Activated naive CD4-positive, alpha-beta T cell treated with anti-CD3 and anti-CD28 coated beads, Interleukin-2, amount 10 ng/mL, durations not matched to agents 7 days and 5 days (primary cell): ENCODE data around the gene FAM149B1.

Experiments used
- CTCF ChIA-PET: fragments of 350-600 bp; sonication (Branson Sonifier 250); formaldehyde crosslinking; loops from one replicate; lab custom pipeline; 2021; ENCODE audit warnings: antibody characterized with exemption; lab: Charles Lee
- DNase-seq: peaks from one replicate; pipeline ENCODE4 v3.0.0-alpha.2; 2020
- H3K27ac Mint-ChIP-seq: one replicate; pipeline ENCODE4 v1.8.0; 2021; ENCODE audit warnings: mild to moderate bottlenecking, moderate library complexity, mixed read lengths
- H3K27me3 Mint-ChIP-seq: one replicate; pipeline ENCODE4 v1.8.0; 2021; ENCODE audit warnings: mild to moderate bottlenecking, mixed read lengths
- H3K36me3 Mint-ChIP-seq: one replicate; pipeline ENCODE4 v1.8.0; 2021; ENCODE audit warnings: mixed read lengths
- H3K4me1 Mint-ChIP-seq: one replicate; pipeline ENCODE4 v1.8.0; 2021; ENCODE audit warnings: mixed read lengths
- H3K4me3 Mint-ChIP-seq: one replicate; pipeline ENCODE4 v1.8.0; 2021; ENCODE audit warnings: mild to moderate bottlenecking, moderate library complexity, mixed read lengths
- H3K9me3 Mint-ChIP-seq: one replicate; pipeline ENCODE4 v1.8.0; 2021; ENCODE audit warnings: mixed read lengths

The FAM149B1 gene

DNA sequence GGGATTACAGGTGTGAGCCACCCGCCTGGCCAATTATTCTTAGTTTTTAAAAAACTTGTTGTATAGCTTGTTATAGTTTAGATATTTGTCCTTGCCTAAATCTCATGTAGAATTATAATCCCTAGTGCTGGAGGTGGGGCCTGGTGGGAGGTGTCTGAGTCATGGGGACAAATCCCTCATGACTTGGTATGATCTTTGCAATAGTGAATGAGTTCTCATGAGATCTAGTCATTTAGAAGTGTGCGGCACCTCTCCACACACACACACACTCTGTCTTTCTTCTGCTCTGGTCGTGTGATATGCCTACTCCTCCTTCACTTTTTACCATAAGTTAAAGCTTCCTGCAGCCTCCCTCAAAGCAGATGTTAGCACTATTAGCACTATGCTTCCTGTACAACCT, 37.2 kb downstream of the FAM149B1 start:
- no peak overlapping the region for H3K27ac Mint-ChIP-seq
- CTCF ChIA-PET, result no interaction called here
- DNase-seq, result no peak

GRCh38 chr10:73205890-73206289, 38.0 kb downstream of the FAM149B1 start:
- Mint-ChIP-seq H3K9me3 (no peaks in the 10 kb centered on the region), H3K4me3 (no peak overlapping the region), H3K4me1 (no peaks in the 10 kb centered on the region), H3K27me3 (no peaks in the 10 kb centered on the region), H3K27ac (no peak overlapping the region), H3K36me3 (no peaks in the 10 kb centered on the region)
- no peak for DNase-seq
- CTCF ChIA-PET, result no interaction called here

More for the DNA sequence above, 37.2 kb downstream of the FAM149B1 start:
- H3K27me3 Mint-ChIP-seq, result no peaks in the 10 kb centered on the region
- H3K9me3 Mint-ChIP-seq, result no peaks in the 10 kb centered on the region
- no peaks in the 10 kb centered on the region for H3K4me1 Mint-ChIP-seq
- H3K4me3 Mint-ChIP-seq, result no peak overlapping the region
- no peaks in the 10 kb centered on the region for H3K36me3 Mint-ChIP-seq

- Mint-ChIP-seq H3K4me1 (no peaks in the 10 kb centered on the region), H3K36me3 (no peaks in the 10 kb centered on the region), H3K4me3 (no peak overlapping the region), H3K9me3 (no peaks in the 10 kb centered on the region), H3K27me3 (no peaks in the 10 kb centered on the region), H3K27ac (no peak overlapping the region)
- CTCF ChIA-PET, result no interaction called here
- DNase-seq, result no peak
Observed at GRCh38 chr10:73206385-73206784, 38.5 kb downstream of the FAM149B1 start.

DNA sequence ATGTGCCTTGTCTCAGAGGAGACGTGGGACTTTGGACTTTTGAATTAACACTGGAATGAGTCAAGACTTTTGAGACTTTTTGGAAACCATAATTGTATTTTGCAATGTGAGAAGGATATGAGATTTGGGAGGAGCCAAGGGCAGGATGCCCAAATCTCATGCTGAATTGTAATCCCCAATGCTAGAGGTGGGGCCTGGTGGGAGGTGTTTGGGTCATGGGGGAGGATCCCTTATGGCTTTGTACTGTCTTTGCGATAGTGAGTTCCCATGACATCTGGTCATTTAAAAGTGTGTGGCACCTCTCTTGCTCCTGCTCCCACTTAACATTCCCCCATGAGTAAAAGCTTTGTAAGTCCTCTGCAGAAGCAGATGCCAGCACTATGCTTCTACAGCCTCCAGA, 40.0 kb downstream of the FAM149B1 start:
- H3K4me1 Mint-ChIP-seq, result no peaks in the 10 kb centered on the region
- no peak overlapping the region for H3K27ac Mint-ChIP-seq
- H3K9me3 Mint-ChIP-seq, result no peaks in the 10 kb centered on the region
- CTCF ChIA-PET, result no interaction called here
- H3K36me3 Mint-ChIP-seq, result no peaks in the 10 kb centered on the region
- no peak for DNase-seq
- no peaks in the 10 kb centered on the region for H3K27me3 Mint-ChIP-seq
- H3K4me3 Mint-ChIP-seq, result no peak overlapping the region

DNA sequence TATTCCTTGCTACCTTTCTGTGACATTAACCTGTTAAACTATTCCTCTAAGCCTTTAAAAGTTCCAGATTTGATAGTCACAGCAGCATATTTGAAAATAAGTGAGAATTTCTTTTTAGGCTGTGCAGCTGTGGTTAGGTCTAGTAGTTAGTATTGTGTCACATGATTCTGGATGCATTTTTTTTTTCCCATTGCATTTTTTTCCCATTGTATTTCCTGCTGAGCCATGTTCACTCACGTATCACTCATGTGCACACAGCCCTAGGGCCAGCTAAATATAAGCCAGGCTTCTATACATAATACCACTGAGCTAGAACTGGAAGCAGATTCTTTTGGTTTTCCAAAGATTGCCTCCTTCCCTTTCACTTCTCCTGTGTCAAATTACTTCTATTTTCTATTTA, 41.8 kb downstream of the FAM149B1 start:
- Mint-ChIP-seq H3K36me3 (peaks cover 5% of the 10 kb centered on the region), H3K27me3 (no peaks in the 10 kb centered on the region), H3K4me1 (no peaks in the 10 kb centered on the region), H3K4me3 (no peak overlapping the region), H3K9me3 (no peaks in the 10 kb centered on the region), H3K27ac (no peak overlapping the region)
- no peak for DNase-seq
- CTCF ChIA-PET, result interaction anchor here (1.1 kb wide), 1 partner anchor 10 kb away, joined by 3 read pairs; no protein-coding TSS in a partner anchor

- H3K9me3 Mint-ChIP-seq, result no peaks in the 10 kb centered on the region
- no peaks in the 10 kb centered on the region for H3K4me1 Mint-ChIP-seq
- CTCF ChIA-PET, result no interaction called here
- peaks cover 5% of the 10 kb centered on the region for H3K36me3 Mint-ChIP-seq
- H3K4me3 Mint-ChIP-seq, result no peak overlapping the region
- DNase-seq, result no peak
- no peak overlapping the region for H3K27ac Mint-ChIP-seq
- no peaks in the 10 kb centered on the region for H3K27me3 Mint-ChIP-seq
Observed at GRCh38 chr10:73210395-73211105, 42.6 kb downstream of the FAM149B1 start.

DNA sequence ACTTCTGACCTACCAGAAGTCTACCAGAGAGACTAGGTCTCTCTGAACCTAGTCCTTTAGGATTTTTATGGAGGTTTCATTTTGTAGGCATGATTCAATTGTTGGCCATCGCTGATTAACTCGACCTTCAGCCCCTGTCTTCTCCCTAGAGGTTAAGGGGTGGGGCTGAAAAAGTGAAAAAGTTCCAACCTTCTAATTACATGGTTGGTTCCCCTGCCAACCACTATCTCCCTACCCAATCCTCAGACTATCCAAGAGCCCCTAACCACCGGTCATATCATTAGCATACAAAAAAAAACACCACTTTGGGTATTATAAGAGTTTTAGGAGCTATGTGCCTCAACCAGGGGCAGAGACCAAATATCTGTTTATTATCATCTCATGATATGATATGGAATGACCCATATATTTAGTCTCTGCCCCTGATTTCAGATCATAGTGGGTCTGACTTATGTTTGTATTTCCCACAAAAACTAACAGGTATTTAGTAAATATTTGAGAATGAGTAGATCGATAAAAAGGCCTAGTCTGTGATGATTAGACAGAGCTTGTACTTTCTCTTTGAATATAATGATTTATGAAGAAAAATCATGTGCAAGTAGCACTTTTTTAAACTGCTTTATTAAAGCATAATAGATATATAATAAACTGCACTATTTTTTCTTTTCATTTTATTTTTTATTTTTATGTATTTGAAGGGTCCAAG, 43.3 kb downstream of the FAM149B1 start:
- DNase-seq, result no peak
- no peaks in the 10 kb centered on the region for H3K27me3 Mint-ChIP-seq
- no peaks in the 10 kb centered on the region for H3K9me3 Mint-ChIP-seq
- CTCF ChIA-PET, result no interaction called here
- peaks cover 10% of the 10 kb centered on the region for H3K36me3 Mint-ChIP-seq
- H3K4me3 Mint-ChIP-seq, result no peak overlapping the region
- no peak overlapping the region for H3K27ac Mint-ChIP-seq
- H3K4me1 Mint-ChIP-seq, result no peaks in the 10 kb centered on the region

- no peaks in the 10 kb centered on the region for H3K27me3 Mint-ChIP-seq
- no peak overlapping the region for H3K4me3 Mint-ChIP-seq
- no peak overlapping the region for H3K27ac Mint-ChIP-seq
- no peaks in the 10 kb centered on the region for H3K4me1 Mint-ChIP-seq
- CTCF ChIA-PET, result no interaction called here
- H3K9me3 Mint-ChIP-seq, result no peaks in the 10 kb centered on the region
- H3K36me3 Mint-ChIP-seq, result peaks cover 23% of the 10 kb centered on the region
- no peak for DNase-seq
Observed at GRCh38 chr10:73215749-73216148, 47.8 kb downstream of the FAM149B1 start.

GRCh38 chr10:73217628-73218027, 49.7 kb downstream of the FAM149B1 start:
- DNase-seq, result no peak
- H3K27me3 Mint-ChIP-seq, result no peaks in the 10 kb centered on the region
- no peak overlapping the region for H3K4me3 Mint-ChIP-seq
- H3K9me3 Mint-ChIP-seq, result no peaks in the 10 kb centered on the region
- CTCF ChIA-PET, result interaction anchor here (0.6 to 1.0 kb wide), 2 partner anchors 46 to 524 kb away, joined by 3 read pairs; no protein-coding TSS in a partner anchor
- H3K4me1 Mint-ChIP-seq, result no peaks in the 10 kb centered on the region
- H3K27ac Mint-ChIP-seq, result no peak overlapping the region
- H3K36me3 Mint-ChIP-seq, result peaks cover 23% of the 10 kb centered on the region

GRCh38 chr10:73218431-73219191, 50.7 kb downstream of the FAM149B1 start:
- Mint-ChIP-seq H3K4me1 (no peaks in the 10 kb centered on the region), H3K27me3 (no peaks in the 10 kb centered on the region), H3K4me3 (no peak overlapping the region), H3K36me3 (peaks cover 23% of the 10 kb centered on the region), H3K9me3 (no peaks in the 10 kb centered on the region), H3K27ac (no peak overlapping the region)
- DNase-seq, result no peak
- CTCF ChIA-PET, result interaction anchor here (0.9 kb wide), 1 partner anchor 11 kb away, joined by 3 read pairs; no protein-coding TSS in a partner anchor

- Mint-ChIP-seq H3K36me3 (peaks cover 21% of the 10 kb centered on the region), H3K27me3 (no peaks in the 10 kb centered on the region), H3K27ac (no peak overlapping the region), H3K4me3 (no peak overlapping the region), H3K4me1 (no peaks in the 10 kb centered on the region), H3K9me3 (no peaks in the 10 kb centered on the region)
- DNase-seq, result no peak
- CTCF ChIA-PET, result interaction anchor here (0.6 to 0.9 kb wide), 3 partner anchors 10 to 15 kb away, joined by 3 read pairs; no protein-coding TSS in a partner anchor
Observed at GRCh38 chr10:73219384-73219783, 51.5 kb downstream of the FAM149B1 start.

DNA sequence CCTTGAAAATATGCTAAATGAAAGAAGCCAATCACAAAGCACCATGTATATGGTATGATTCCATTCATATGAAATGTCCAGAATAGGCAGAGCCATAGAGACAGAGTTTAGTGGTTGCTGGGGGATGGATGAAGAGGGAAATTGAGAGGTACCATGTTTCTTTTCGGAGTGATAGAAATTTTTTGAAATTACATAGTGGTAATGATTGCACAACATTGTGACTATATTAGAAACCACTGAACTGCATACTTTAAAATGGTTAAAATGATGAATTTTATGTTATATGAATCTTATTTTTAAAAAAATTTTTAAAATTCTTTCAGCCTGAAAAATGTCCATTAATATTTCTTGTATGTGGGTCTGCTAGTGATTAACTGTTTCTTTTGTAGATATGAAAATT, 53.1 kb downstream of the FAM149B1 start:
- CTCF ChIA-PET, result no interaction called here
- Mint-ChIP-seq H3K27me3 (no peaks in the 10 kb centered on the region), H3K9me3 (no peaks in the 10 kb centered on the region), H3K4me3 (no peak overlapping the region), H3K27ac (no peak overlapping the region), H3K4me1 (no peaks in the 10 kb centered on the region), H3K36me3 (peaks cover 14% of the 10 kb centered on the region)
- DNase-seq, result no peak

GRCh38 chr10:73225518-73225917, 57.6 kb downstream of the FAM149B1 start:
- Mint-ChIP-seq H3K27ac (no peak overlapping the region), H3K27me3 (no peaks in the 10 kb centered on the region), H3K4me1 (no peaks in the 10 kb centered on the region), H3K4me3 (no peak overlapping the region), H3K36me3 (peaks cover 8% of the 10 kb centered on the region), H3K9me3 (no peaks in the 10 kb centered on the region)
- no peak for DNase-seq
- CTCF ChIA-PET, result no interaction called here

- peaks cover 14% of the 10 kb centered on the region for H3K36me3 Mint-ChIP-seq
- no peak overlapping the region for H3K4me3 Mint-ChIP-seq
- no peak for DNase-seq
- no peak overlapping the region for H3K27ac Mint-ChIP-seq
- H3K27me3 Mint-ChIP-seq, result no peaks in the 10 kb centered on the region
- H3K4me1 Mint-ChIP-seq, result no peaks in the 10 kb centered on the region
- CTCF ChIA-PET, result interaction anchor here (1.0 kb wide), 1 partner anchor 12 kb away, joined by 3 read pairs; no protein-coding TSS in a partner anchor
- no peaks in the 10 kb centered on the region for H3K9me3 Mint-ChIP-seq
Observed at GRCh38 chr10:73226663-73227062, 58.7 kb downstream of the FAM149B1 start.
